ACC112 (cell line): ENCODE measurements around the gene PCP4.

ENCODE experiments used
- H2AFZ ChIP-seq: fragments of 200-600 bp; sonication (generic); one replicate; pipeline ENCODE4 v1.6.0; 2017; ENCODE audit warnings: antibody characterized with exemption, low read length; ENCODE audit not compliant: unreplicated experiment
- H3K27ac ChIP-seq: fragments of 200-600 bp; sonication (generic); 2 replicates; pipeline ENCODE4 v1.5.1; 2014; ENCODE audit warnings: low read depth, mild to moderate bottlenecking, antibody characterized with exemption, low read length, moderate library complexity
- H3K27me3 ChIP-seq: fragments of 200-600 bp; sonication (generic); 2 replicates; pipeline ENCODE4 v1.6.1; 2014; ENCODE audit warnings: mild to moderate bottlenecking, antibody characterized with exemption, low read length, moderate library complexity, mixed read lengths; ENCODE audit not compliant: insufficient read depth
- H3K36me3 ChIP-seq: fragments of 200-600 bp; sonication (generic); 2 replicates; pipeline ENCODE4 v1.6.1; 2016; ENCODE audit warnings: mild to moderate bottlenecking, antibody characterized with exemption, low read length, moderate library complexity, mixed read lengths; ENCODE audit not compliant: insufficient read depth
- H3K4me1 ChIP-seq: fragments of 200-600 bp; sonication (generic); one replicate; pipeline ENCODE4 v1.6.1; 2016; ENCODE audit warnings: low read length, mixed read lengths; ENCODE audit not compliant: insufficient read depth, unreplicated experiment, control insufficient read depth
- H3K4me3 ChIP-seq: fragments of 200-600 bp; sonication (generic); 2 replicates; pipeline ENCODE4 v1.5.1; 2014; ENCODE audit warnings: mild to moderate bottlenecking, low read depth, low read length
- H3K79me2 ChIP-seq: fragments of 200-600 bp; sonication (generic); one replicate; pipeline ENCODE4 v1.6.0; 2016; ENCODE audit warnings: low read length; ENCODE audit not compliant: control insufficient read depth, unreplicated experiment, insufficient read depth

PCP4 gene

DNA sequence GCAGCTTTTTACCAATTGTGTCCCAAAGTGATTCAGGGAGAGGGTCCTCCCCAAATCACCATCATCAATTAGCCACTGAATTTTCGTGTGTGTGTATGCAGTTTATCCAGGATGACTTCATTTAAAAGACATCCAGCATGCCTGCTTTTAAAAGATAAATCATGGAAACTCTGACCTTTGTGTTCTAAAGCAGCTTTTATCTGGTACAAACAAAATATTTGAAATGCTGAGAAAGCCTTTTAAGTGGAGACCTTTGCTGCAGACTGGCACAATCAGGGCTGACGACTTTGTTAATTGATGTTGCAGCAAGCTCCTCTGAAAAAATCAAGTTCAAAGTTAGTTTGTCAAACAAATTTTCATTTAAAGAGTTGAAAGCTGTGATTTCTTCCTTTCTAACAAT lies 104.7 kb downstream of the PCP4 start:
- H3K4me3 ChIP-seq, result no peak overlapping the region
- no peaks in the 10 kb centered on the region for H3K79me2 ChIP-seq
- H2AFZ ChIP-seq, result no peak overlapping the region
- no peaks in the 10 kb centered on the region for H3K27me3 ChIP-seq
- no peaks in the 10 kb centered on the region for H3K36me3 ChIP-seq
- no peaks in the 10 kb centered on the region for H3K4me1 ChIP-seq
- no peak overlapping the region for H3K27ac ChIP-seq

DNA sequence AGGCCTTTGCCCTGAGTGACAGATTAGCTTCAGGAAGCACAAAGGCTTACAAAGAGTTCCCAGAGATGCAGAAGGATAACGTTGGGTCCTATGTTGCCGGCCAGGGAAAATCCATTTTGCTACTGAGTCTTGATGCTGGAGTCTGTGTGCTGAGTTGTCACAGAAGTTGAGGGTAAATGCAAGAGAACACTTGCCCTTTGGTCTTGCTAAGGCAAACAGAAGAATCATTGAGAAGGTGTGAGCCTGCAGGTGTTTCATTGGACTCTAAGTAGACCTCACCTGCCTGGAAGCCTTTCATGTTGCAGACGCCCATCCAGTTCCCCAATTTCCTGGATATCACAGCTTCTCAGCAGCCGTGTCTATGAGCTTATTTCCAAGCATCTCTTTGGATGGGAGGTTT lies 105.2 kb downstream of the PCP4 start:
- Histone ChIP-seq H3K4me3 (no peak overlapping the region), H2AFZ (no peak overlapping the region), H3K79me2 (no peaks in the 10 kb centered on the region), H3K27me3 (no peaks in the 10 kb centered on the region), H3K36me3 (no peaks in the 10 kb centered on the region), H3K4me1 (no peaks in the 10 kb centered on the region), H3K27ac (no peak overlapping the region)

DNA sequence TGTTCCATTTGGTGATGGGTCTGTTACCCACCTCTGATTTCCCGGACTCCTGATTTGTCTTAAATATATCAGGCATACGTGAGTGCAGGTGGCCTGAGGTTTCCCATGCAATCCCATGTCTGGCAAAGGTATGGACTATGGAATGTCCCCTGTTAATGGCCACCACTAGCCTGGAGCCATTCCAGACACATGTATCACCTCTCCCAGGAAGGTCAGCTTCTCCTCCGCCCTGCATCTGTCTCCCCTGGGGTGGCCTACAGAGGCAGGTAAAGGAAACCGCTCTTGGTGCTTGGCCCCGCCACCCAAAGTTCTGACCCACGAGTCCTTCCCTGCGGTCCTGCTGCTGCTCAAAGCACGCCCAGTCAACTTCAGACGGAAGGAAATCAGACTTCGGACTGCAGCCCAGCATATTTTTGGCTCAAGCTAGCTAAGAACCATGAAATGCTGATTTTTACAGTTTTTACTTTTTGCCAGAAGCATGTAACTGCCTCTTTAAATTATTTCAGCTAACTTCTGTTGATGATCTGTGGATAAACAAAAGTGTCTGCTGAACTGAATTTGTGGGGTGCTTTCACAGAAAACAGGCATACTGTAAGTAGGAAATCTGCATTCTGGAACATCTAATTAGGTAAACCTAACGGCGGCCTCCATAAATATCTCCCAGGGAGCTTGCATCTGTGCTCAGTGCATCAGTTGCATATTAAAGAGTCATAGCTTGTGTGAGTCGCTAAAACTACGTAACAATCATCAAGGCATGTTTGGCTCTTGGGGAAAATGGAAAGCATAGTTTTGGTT lies 105.9 kb downstream of the PCP4 start:
- Histone ChIP-seq H2AFZ (no peak overlapping the region), H3K27me3 (no peaks in the 10 kb centered on the region), H3K4me1 (no peaks in the 10 kb centered on the region), H3K79me2 (no peaks in the 10 kb centered on the region), H3K27ac (no peak overlapping the region), H3K36me3 (no peaks in the 10 kb centered on the region), H3K4me3 (no peak overlapping the region)

- H3K27me3 ChIP-seq, result no peaks in the 10 kb centered on the region
- H2AFZ ChIP-seq, result no peak overlapping the region
- no peaks in the 10 kb centered on the region for H3K79me2 ChIP-seq
- no peak overlapping the region for H3K27ac ChIP-seq
- H3K4me3 ChIP-seq, result no peak overlapping the region
- no peaks in the 10 kb centered on the region for H3K4me1 ChIP-seq
- no peaks in the 10 kb centered on the region for H3K36me3 ChIP-seq
Observed at GRCh38 chr21:39976800-39977199, 109.6 kb downstream of the PCP4 start.
